ENCODE results near the gene SLIT3.

GRCh38 chr5:169133531-169133930, 167.4 kb downstream of the SLIT3 start:
- TF ChIP-seq POLR2A (IDR thresholded peaks at IDR 0.05; ENCODE audit: low read depth, low read length): no peak
- TF ChIP-seq CTCF (IDR thresholded peaks at IDR 0.05; ENCODE audit: extremely low read depth in 1 of 2, insufficient read depth in 1 of 2, low read depth in 1 of 2, low read length in 2 of 2): no peak
- no peak for TF ChIP-seq POLR2AphosphoS5 (IDR thresholded peaks at IDR 0.05; ENCODE audit: insufficient read depth, low read depth, low read length)
